ENCODE results near the gene APBB1IP.
A peak's percentile ranks its signal among the peaks of the same experiment; 100 is the strongest.
"Not testable (repeated sequence)": the region's sequence is repeated elsewhere in the genome, so short reads cannot be mapped to it uniquely, and the experiment has no call there.

Gene APBB1IP

GRCh38 chr10:26437637-26438461, at the start of gene APBB1IP:
APBB1IP (plus strand) TSS chr10:26438341; CDS start chr10:26492327, 53,986 bp downstream.
- DNase-seq, result peak; percentile 12

GRCh38 chr10:26389533-26389932, 48.6 kb upstream of the APBB1IP start:
- no peak for DNase-seq

DNA sequence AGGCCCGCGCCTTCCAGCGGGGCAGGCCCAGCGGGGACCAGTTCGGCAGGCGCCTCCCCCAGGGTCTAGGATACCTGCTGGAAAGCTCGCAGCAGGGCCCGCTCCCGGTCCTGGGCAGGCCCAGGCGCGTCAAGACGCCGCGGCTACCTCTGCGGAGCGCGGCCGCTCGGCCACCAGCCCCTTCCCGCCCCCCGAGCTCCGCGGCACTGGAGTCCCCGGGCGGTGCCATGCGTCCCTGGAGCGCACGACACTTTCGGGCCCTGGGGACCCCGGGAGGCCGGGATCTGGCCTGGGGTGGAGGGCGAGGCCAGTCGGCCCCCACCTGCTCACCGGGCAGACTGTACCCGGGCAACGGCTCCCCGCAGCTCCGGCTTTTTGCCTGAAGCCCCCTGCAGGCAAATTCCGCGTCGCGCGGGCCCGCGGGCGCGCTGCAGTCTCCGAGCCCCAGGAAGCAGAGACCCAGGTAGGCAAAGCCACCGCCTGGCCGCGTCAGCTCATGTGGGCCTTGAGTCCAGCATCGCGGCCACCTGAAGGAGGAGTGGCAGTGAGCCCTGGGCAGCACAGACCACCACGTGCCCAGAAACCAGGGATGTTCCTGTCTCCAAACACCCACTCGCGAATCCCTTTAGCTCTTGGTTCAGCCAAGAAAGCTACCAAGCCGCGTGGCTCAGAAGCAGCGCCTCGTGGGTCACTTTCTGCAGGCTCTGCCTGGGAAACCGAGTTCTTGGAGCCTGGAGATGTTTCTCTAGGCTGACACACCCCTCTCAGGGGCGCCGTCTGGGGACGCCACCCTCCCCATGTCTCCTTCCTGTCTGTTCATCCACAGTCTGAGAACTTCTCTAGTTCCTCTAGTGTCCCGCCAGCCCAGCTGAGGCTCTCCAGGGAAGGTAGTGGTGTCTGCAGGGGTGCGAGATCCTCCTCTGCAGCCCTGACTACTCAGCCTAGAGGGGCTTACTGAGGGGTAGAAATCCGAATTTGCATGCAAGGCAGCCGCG, 46.1 kb upstream of the APBB1IP start:
- DNase-seq, result no peak

DNA sequence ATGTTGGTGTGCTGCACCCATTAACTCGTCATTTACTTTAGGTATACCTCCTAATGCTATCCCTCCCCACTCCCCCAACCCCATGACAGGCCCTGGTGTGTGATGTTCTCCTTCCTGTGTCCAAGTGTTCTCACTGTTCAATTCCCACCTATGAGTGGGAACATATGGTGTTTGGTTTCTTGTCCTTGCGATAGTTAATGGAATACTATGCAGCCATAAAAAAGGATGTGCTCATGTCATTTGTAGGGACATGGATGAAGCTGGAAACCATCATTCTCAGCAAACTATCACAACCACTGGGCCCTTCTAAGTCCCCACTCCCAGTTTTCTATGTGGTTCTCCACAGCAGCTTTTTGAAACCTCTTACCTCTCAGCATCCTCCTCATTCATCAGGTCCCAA, 39.8 kb upstream of the APBB1IP start:
- not testable (repeated sequence) for DNase-seq

GRCh38 chr10:26407406-26407969, 30.7 kb upstream of the APBB1IP start:
- peak; percentile 3 for DNase-seq

DNA sequence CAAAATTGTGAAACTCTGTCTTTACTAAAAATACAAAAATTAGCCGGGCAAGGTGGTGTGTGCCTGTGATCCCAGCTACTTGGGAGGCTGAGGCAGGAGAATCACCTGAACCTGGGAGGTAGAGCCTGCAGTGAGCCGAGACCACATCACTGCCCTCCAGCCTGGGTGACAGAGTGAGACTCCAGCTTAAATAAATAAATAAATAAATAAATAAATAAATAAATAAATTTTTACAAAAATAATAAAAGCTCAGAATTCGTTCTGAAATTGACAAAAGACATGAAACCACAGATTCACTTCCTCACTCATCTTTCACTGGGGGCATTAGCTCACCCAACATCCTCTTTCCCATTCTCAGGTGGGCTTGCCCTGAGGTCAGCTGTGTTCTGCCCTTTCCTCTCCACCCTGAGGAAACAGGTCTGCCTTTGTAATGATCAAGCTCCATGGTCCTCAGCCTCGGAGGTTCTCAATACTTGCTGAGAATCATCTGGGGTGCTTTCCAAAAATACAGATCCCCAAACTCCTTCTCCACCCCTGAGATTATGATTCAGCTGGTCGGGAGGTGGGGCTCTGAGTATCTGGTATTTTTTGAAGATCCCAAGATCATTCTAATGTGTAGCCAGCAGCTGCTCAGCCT, 29.2 kb upstream of the APBB1IP start:
- DNase-seq, result no peak

DNA sequence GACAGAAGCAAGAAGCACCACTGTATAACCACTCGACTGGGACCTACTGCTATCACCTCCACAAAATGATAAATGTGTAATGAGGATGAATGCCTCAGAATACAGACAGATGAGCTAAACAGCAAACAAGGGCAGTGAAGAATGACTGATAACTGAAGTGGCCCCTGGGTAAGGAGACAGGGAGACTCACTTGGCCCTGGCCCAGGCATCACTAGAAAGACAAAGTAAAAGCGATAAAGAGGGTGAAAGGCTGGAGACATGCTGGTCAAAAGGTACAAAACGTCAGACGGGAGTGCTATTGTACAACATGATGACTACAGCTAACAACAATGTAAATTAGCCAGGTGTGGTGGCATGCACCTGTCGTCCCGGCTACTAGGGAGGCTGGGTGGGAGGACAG, 27.8 kb upstream of the APBB1IP start:
- DNase-seq, result no peak

- DNase-seq, result no peak
Observed at GRCh38 chr10:26412932-26413331, 25.2 kb upstream of the APBB1IP start.

DNA sequence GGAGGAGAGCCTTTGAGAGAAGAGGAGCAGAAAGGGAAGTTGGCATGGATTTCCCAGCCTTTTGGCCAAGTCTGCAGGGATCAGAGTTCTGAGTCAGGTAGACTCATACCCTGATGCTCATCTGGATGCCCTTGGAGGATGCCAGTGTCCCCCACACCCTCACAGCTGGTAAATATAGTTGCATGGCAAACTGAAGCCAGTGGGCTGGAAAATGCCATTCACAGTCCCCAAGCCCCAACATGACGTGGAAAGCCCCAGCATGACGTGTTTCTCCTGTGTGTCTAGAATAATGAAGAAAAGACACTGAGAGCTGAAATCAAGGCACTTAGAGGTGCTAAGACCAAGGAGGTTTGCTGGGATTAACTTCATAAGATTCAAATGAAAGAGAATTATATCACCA, 24.8 kb upstream of the APBB1IP start:
- no peak for DNase-seq

- no peak for DNase-seq
Observed at GRCh38 chr10:26417136-26417535, 21.0 kb upstream of the APBB1IP start.

GRCh38 chr10:26422977-26423376, 15.2 kb upstream of the APBB1IP start:
- no peak for DNase-seq

DNA sequence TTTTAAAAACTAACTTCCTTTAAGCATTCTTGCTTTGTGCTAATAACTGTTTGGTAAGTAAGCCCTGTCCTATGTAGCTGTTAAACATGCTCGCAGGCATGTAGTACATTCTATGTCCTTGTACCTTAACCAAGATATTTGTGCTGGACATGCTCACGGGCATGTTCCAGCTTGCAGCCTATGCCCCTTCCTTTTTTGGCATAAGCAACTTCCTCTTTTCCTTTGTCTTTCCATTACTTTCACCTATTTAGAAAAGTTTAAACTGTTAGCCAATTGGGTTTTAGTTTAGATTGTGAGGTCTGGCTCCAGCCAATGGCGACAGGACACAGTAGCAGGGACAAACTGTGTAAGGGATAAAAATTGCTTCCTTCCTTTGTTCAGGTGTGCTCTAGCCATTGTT, 14.4 kb upstream of the APBB1IP start:
- DNase-seq, result no peak

DNA sequence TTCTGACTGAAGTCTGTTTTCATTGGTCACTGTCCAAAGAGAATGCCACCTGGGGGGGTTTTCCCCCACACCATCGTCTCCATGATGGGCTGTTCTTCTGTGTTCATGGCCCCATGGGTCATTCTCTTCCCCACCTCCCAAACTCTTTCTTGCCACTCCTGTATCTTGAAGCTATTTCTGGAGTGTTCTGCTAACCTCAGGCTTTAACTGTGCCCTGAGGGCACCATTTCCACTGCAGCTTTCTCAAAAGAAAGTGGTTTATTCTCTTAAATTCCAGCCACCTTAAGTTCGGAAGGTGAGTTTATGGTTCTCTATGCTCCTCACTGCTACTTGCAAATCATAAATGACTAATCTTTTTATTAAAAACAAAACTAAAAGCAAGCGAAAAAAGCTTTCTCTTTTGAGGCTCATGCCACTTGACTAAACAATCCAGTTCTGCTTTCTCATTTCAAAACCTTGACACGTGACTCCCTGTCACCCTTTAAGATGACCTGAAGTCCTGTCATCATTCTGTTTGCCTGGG, 7.4 kb upstream of the APBB1IP start:
- DNase-seq, result no peak

DNA sequence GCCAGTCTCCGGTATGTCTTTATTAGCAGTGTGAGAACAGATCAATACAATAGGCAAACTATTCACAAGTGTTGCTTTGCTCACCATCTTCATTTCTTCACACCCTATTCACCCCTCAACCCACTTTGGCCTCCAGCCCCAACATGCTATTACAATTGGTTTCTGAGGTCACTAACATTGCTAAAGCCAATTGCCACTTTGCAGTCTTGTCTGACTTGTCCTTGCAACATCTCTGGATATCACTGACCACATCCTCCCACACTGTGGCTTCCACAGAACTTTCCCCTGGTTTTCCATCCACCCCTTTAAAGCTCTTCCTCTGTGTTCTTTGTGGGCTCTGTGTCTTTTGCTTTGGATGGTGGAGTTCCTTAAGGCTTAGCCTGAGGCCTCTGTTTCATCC, 5.2 kb upstream of the APBB1IP start:
- DNase-seq, result no peak

- DNase-seq, result no peak
Observed at GRCh38 chr10:26435852-26436251, 2.3 kb upstream of the APBB1IP start.

GRCh38 chr10:26436848-26437247, 1.3 kb upstream of the APBB1IP start:
- no peak for DNase-seq

- DNase-seq, result no peak
Observed at GRCh38 chr10:26438534-26439341, 597 bp downstream of the APBB1IP start.

- no peak for DNase-seq
Observed at GRCh38 chr10:26439406-26440087, 1.4 kb downstream of the APBB1IP start.

DNA sequence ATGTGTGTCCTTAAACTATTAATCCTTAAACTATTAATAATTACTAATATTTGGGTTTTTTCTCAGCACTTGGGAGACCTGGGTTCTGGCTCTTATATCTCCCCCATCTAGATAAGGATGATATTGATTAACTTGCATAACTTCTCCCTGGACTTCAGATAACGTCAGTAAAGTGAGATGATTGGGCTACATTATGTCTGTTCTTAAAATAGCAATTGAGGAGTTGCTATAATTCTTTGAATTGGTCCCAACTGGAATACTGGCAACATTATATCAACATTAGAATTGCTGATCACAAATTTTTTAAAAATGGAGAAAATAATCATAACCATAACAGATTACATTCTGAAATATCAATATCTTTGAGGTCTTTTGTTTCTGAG, 1.9 kb downstream of the APBB1IP start:
- no peak for DNase-seq

- peak; percentile 12 for DNase-seq
Observed at GRCh38 chr10:26441491-26442214, 3.5 kb downstream of the APBB1IP start.
